ENCODE results near the gene SLC39A12.
A peak's percentile ranks its signal among the peaks of the same experiment; 100 is the strongest.

The SLC39A12 gene

GRCh38 chr10:18059826-18060559 lies 108.3 kb downstream of the SLC39A12 start:
- DNase-seq (ENCODE audit: low spot score), result peak; percentile 16

- DNase-seq (ENCODE audit: low spot score), result no peak
Measured at GRCh38 chr10:18066947-18067346, 115.2 kb downstream of the SLC39A12 start.

DNA sequence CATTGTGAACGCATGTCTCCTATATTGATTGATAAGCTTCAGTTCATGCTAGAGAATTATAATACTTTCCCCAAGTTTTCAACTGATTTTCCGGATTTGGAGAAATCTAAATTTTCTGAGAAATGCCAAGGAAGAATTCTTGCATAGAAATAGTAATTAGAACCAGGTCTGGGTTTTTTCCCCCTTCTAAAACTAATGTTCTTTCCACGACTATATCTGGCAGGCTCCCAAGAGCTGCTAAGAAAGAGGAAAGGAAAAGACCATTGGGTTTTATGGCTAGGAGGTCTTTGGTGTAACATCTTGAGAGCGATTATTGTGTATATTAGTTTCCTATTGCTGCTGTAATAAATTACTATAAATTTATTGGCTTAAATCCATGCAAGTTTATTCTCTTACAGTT lies 116.7 kb downstream of the SLC39A12 start:
- no peak for DNase-seq (ENCODE audit: low spot score)

- no peak for DNase-seq (ENCODE audit: low spot score)
Measured at GRCh38 chr10:18071591-18071990, 119.9 kb downstream of the SLC39A12 start.

- no peak for DNase-seq (ENCODE audit: low spot score)
Measured at GRCh38 chr10:18073314-18073713, 121.6 kb downstream of the SLC39A12 start.

- DNase-seq (ENCODE audit: low spot score), result no peak
Measured at GRCh38 chr10:18075881-18076280, 124.2 kb downstream of the SLC39A12 start.

DNA sequence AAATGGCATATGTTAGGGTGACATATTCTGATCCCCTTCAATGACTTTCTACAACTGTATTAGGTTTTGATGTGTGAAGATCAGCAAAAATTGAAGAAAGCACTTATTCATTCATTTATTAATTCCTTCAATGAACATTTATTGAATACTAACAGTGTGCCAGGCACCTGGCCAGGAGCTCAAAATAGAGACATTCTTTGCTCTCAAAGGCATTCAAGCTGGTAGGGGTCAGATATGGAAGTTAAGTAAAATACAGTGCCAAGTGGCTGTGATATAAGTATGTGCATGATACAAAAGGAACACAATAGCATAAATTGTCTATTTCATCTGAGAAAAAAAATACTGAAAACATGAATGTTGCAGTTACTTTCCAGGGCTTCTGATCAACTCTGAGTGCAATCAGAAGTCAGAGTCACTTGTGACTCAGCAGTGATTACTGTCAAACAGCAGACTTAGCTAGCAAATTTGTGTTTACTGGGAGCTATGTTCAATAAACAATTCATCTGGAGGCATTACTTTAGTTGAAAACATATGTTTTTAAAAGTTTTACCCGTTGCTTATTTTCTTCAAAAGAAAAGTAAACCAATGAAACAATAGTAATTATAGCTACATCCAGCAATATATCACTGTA lies 128.1 kb downstream of the SLC39A12 start:
- no peak for DNase-seq (ENCODE audit: low spot score)

GRCh38 chr10:18082381-18082780 lies 130.7 kb downstream of the SLC39A12 start:
- DNase-seq (ENCODE audit: low spot score), result no peak

DNA sequence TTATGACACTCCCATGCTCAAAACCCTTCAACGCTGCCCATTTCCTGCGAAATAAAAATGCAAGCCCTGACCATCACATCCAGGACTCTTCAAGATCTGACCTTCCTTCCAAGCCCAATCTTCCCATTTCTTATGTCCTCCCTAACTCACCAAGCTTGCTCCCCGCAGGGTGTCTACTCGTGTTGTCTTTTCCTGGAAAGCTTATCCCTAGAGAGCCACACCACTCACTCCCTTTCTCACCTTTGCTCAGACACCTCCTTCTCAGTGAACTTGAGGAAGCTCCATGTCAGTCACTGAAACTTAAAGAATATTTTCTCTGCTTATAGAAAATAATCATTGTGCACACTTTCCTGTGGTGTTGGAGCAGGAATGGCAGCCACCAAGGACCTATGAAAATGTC lies 134.1 kb downstream of the SLC39A12 start:
- no peak for DNase-seq (ENCODE audit: low spot score)

DNA sequence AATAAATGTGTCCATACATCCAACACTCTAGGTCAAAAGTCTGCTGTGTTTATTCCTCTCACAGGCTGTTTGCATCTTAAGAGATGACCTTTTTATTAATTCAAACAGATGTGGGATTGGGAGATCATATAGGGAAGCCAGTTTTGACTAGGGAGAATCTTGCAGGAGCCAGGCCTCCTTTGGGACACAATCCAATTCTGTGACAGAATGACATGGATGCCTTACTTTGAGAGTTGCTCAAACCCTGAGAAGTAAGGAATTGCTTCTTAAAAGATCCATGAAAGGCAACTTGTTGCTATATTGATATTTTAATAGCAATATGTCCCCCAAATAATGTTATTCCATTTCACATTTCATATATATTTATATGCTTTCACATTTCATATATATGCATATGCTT lies 135.0 kb downstream of the SLC39A12 start:
- no peak for DNase-seq (ENCODE audit: low spot score)

DNA sequence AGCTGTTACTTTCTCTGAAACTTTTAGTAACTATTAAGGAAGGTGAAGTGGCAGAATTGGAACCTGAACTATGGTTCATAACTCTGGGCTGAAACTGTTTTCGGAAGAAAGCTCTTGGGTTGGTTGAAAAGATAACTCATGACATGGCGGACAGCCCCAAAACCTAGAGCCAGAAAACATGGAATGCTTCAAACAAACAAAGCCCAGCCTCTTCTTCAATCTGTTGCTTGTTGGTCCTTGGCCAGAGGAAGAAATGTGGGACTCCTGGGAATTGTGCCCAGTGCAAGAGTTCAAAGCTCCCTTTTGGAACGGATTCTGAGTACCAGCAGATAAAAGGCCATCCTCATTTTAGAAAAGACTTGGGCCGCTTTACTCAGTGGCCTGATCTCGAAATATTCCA lies 135.6 kb downstream of the SLC39A12 start:
- DNase-seq (ENCODE audit: low spot score), result no peak

All from Ammon's horn (tissue), 1 donor.